GM12878 (cell line): ENCODE measurements around the gene VPS25. TPM values are rescaled to one million over a fixed set of nuclear protein-coding genes. Genes with fewer than 3 reads are reported as not detected.

ENCODE experiments used
- ATAC-seq: fragments of 200-7000 bp; cut with Tn5 transposase; 3 replicates; pipeline ENCODE4 v1.9.1; 2020; ENCODE audit warnings: mild to moderate bottlenecking, moderate library complexity
- BruUV-seq: library from RNA; stranded (reverse); fragments of 400-500 nt; replicated peaks from 2 replicates; lab custom pipeline; 2021; lab: Mats Ljungman, UMichigan
- CTCF ChIA-PET: fragments of 300-600 bp; sonication (Branson Sonifier 250); formaldehyde crosslinking; extraction: SDS; loops from one replicate; lab custom pipeline; 2021; ENCODE audit warnings: inconsistent platforms; lab: Yijun Ruan, JAX
- POLR2A ChIA-PET: fragments of 350-600 bp; formaldehyde crosslinking; extraction: SDS; loops from one replicate; lab custom pipeline; 2021; ENCODE audit warnings: inconsistent platforms; lab: Charles Lee
- RAD21 ChIA-PET: fragments of 300-600 bp; sonication (Branson Sonifier 250); formaldehyde crosslinking; loops from one replicate; lab custom pipeline; 2023; ENCODE audit warnings: antibody characterized with exemption; ENCODE audit not compliant: unreplicated experiment; lab: Charles Lee
- SMC1A ChIA-PET: fragments of 300-600 bp; sonication (Branson Sonifier 250); formaldehyde crosslinking; loops from one replicate; lab custom pipeline; 2023; ENCODE audit not compliant: unreplicated experiment, uncharacterized antibody; lab: Charles Lee
- DNase-seq: peaks from one replicate; pipeline ENCODE4 v3.0.0-alpha.2; 2011; ENCODE audit warnings: low read depth, low spot score
- FAIRE-seq: peaks from 3 replicates; lab custom pipeline; 2011; peaks lifted over from hg19 to GRCh38; lab: Jason Lieb, UNC
- H2AFZ ChIP-seq: 2 replicates; pipeline ENCODE4 v1.6.0; 2011; ENCODE audit warnings: low read depth, low read length, control low read depth; ENCODE audit not compliant: control insufficient read depth
- H3K27ac ChIP-seq: 2 replicates; pipeline ENCODE4 v1.5.1; 2011; ENCODE audit warnings: control low read depth; ENCODE audit not compliant: control insufficient read depth, insufficient read depth
- H3K27me3 ChIP-seq, 2 experiments: replicated peaks in 1 of 2; 2 replicates each; pipeline versions ENCODE4 v1.6.0 to v1.6.1; 2011; ENCODE audit warnings: low read length in 1 of 2; ENCODE audit not compliant: control insufficient read depth in 2 of 2, insufficient read depth in 2 of 2
- H3K36me3 ChIP-seq, 2 experiments: 2 replicates each; pipeline ENCODE4 v1.5.1; 2011; ENCODE audit warnings: low read length in 1 of 2; ENCODE audit not compliant: control insufficient read depth in 2 of 2, insufficient read depth in 2 of 2
- H3K4me1 ChIP-seq: 2 replicates; pipeline ENCODE4 v1.6.1; 2011; ENCODE audit warnings: mild to moderate bottlenecking, low read length, moderate library complexity, mixed read lengths; ENCODE audit not compliant: control insufficient read depth, insufficient read depth
- H3K4me2 ChIP-seq: 2 replicates; pipeline ENCODE4 v1.6.0; 2011; ENCODE audit warnings: control low read depth; ENCODE audit not compliant: control insufficient read depth, insufficient read depth
- H3K4me3 ChIP-seq: fragments of 200-600 bp; sonication (generic); 2 replicates; pipeline ENCODE4 v1.5.1; 2016
- H3K79me2 ChIP-seq: 2 replicates; pipeline ENCODE4 v1.6.0; 2011; ENCODE audit warnings: low read length; ENCODE audit not compliant: control insufficient read depth, insufficient read depth
- H3K9ac ChIP-seq: 2 replicates; pipeline ENCODE4 v1.8.0; 2011; ENCODE audit warnings: low read length, control low read depth, mixed read lengths; ENCODE audit not compliant: control insufficient read depth, insufficient read depth
- H3K9me3 ChIP-seq: replicated peaks from 3 replicates; pipeline ENCODE4 v1.5.1; 2011; ENCODE audit warnings: mild to moderate bottlenecking, low read length; ENCODE audit not compliant: control insufficient read depth, insufficient read depth
- H4K20me1 ChIP-seq: 2 replicates; pipeline ENCODE4 v1.6.0; 2011; ENCODE audit not compliant: control insufficient read depth, insufficient read depth
- CREB1 ChIP-seq: IDR thresholded peaks from 2 replicates; pipeline ENCODE4 v1.6.1; 2012; ENCODE audit warnings: low read depth, mild to moderate bottlenecking, inconsistent platforms
- E4F1 ChIP-seq: fragments of 450-650 bp; IDR thresholded peaks from 2 replicates; pipeline ENCODE4 v1.6.1; 2018; ENCODE audit warnings: borderline replicate concordance, mild to moderate bottlenecking; ENCODE audit not compliant: partially characterized antibody
- NFIC ChIP-seq: IDR thresholded peaks from 2 replicates; pipeline ENCODE4 v1.6.1; 2012; ENCODE audit warnings: low read depth, mild to moderate bottlenecking, inconsistent platforms, low read length, moderate library complexity
- RCOR1 ChIP-seq: conservative IDR thresholded peaks from 2 replicates; pipeline ENCODE4 v1.6.1; 2012; ENCODE audit warnings: low read depth, low read length, improper control_type of control experiment
- REST ChIP-seq: IDR thresholded peaks from 2 replicates; pipeline ENCODE4 v1.6.1; 2012; ENCODE audit warnings: mild to moderate bottlenecking, low read depth, low read length
- SMAD5 ChIP-seq: IDR thresholded peaks from 2 replicates; pipeline ENCODE4 v1.6.1; 2016; ENCODE audit warnings: antibody characterized with exemption, low read depth
- SUPT20H ChIP-seq: IDR thresholded peaks from 2 replicates; pipeline ENCODE4 v1.6.1; 2011; ENCODE audit warnings: low read depth, mild to moderate bottlenecking, low read length, moderate library complexity, borderline replicate concordance; ENCODE audit not compliant: control insufficient read depth
- TAF1 ChIP-seq: IDR thresholded peaks from 2 replicates; pipeline ENCODE4 v1.6.1; 2011; ENCODE audit warnings: mild to moderate bottlenecking, low read depth, low read length, borderline replicate concordance
- YY1 ChIP-seq: IDR thresholded peaks from 2 replicates; pipeline ENCODE4 v1.6.1; 2011; ENCODE audit warnings: low read depth, mild to moderate bottlenecking, low read length
- WGBS: methylation state at CpG from one replicate; pipeline ENCODE4 v1.1.6; 2016; ENCODE audit warnings: low lambda C conversion rate; ENCODE audit not compliant: insufficient replicate concordance, insufficient coverage; ENCODE audit errors: missing lambda C conversion rate; 5-methylcytosine and 5-hydroxymethylcytosine counted together
- in situ Hi-C: fragments of 300-500 bp; cut with MboI; formaldehyde crosslinking; loops from 9 replicates; pipeline ENCODE4 v1.14.3; 2018; ENCODE audit warnings: mixed read lengths
- intact Hi-C: fragments of 100-400 bp; cut with micrococcal nuclease; formaldehyde crosslinking; loops from one replicate; pipeline ENCODE4 v1.14.2; 2022; ENCODE audit not compliant: unreplicated experiment
- polyA plus RNA-seq, 11 experiments: library from polyadenylated mRNA; depleted of rRNA in 4 of 11; unstranded in 6 of 11; stranded (reverse) in 5 of 11; fragments of >200 nt; fragmentation: Nextera tagmentation in 4 of 11; fragmentation: Illumina TruSeq in 1 of 11; extraction: Ambion mirVana in 4 of 11; extraction: Trizol in 1 of 11; gene quantifications; 1 replicate in 1 of 11; 2 replicates in 10 of 11; pipeline versions ENCODE4 v1.2.1 to v1.2.3, GENCODE V29; 2011 to 2016; ENCODE audit warnings: inconsistent platforms in 2 of 11, missing spikeins in 2 of 11, low read depth in 1 of 11
- total RNA-seq, 4 experiments: library from RNA; depleted of rRNA in 3 of 4; stranded (reverse); fragments of >200 nt in 3 of 4; fragmentation: Illumina TruSeq in 1 of 4; extraction: Trizol in 1 of 4; gene quantifications; 2 replicates each; pipeline versions ENCODE4 v1.2.1 to v1.2.3, GENCODE V29; 2013 to 2021

The VPS25 gene
- total and polyA plus RNA-seq, 10 of the 15 experiments (the other 5 are each of a cell fraction or from before 2014, with no cell fraction given): 92.7 to 185 (median 136) TPM

- TF ChIP-seq RCOR1: no peak
- no peak for TF ChIP-seq CREB1
- TF ChIP-seq E4F1: no peak
- no peak for TF ChIP-seq TAF1
- no peak for TF ChIP-seq NFIC
- TF ChIP-seq, all 136 proteins: peak for 18
These were observed 13.1 kb upstream of the VPS25 start (continued) for GRCh38 chr17:42759982-42760651.

GRCh38 chr17:42760652-42761581 lies 12.3 kb upstream of the VPS25 start, which contains the start of gene RAMP2:
TSS of gene RAMP2 (plus strand) at chr17:42761227. CDS start at chr17:42761262, 35 bp downstream.
- RAD21 ChIA-PET: interaction anchor here (0.9 to 4.6 kb wide), 12 partner anchors 11 to 207 kb away, joined by 3 to 47 read pairs (median 5); partner anchors contain the start of genes PSMC3IP and VPS25
- in situ Hi-C loops: loop anchor here (10.0 kb wide), 1 partner anchor 186 kb away; the partner anchor contains the start of gene PSMC3IP

More at GRCh38 chr17:42760652-42761581, 12.3 kb upstream of the VPS25 start, which contains the start of gene RAMP2:
- ATAC-seq: peak; percentile 36
- ChIA-PET SMC1A (interaction anchor here (0.6 to 5.9 kb wide), 13 partner anchors 11 to 182 kb away, joined by 3 to 71 read pairs (median 5); partner anchors contain the start of genes PSMC3IP, RETREG3, TUBG1 and VPS25), POLR2A (interaction anchor here (0.5 to 1.5 kb wide), 11 partner anchors 10 to 237 kb away, joined by 3 to 11 read pairs (median 3); partner anchors contain the start of genes MLX, PSMC3IP, RPL27 and VPS25), CTCF (interaction anchor here (0.8 to 8.1 kb wide), 12 partner anchors 12 to 183 kb away, joined by 3 to 164 read pairs (median 4); partner anchors contain the start of genes BECN1, PSMC3IP and VPS25)
- Histone ChIP-seq H3K4me2 (peak within 1 kb of the TSS; percentile 59), H3K36me3 (no peaks in the 10 kb centered on the region), H3K27me3 (no peaks in the 10 kb centered on the region), H3K4me1 (peaks cover 17% of the 10 kb centered on the region), H3K79me2 (no peaks in the 10 kb centered on the region), H3K9me3 (no peaks in the 10 kb centered on the region), H4K20me1 (no peaks in the 10 kb centered on the region), H3K4me3 (peak within 1 kb of the TSS; percentile 37; the same call in 1 of the 2 replicates), H2AFZ (peak within 1 kb of the TSS; percentile 41), H3K27ac (no peak within 1 kb of the TSS), H3K9ac (no peak within 1 kb of the TSS)
- BruUV-seq: no TSS peak
- WGBS: 20% methylated on average over 56 of the region's 92 CpGs
- DNase-seq: no peak
- intact Hi-C loops: loop anchor here (5.0 kb wide), 2 partner anchors 79 to 214 kb away; partner anchors contain the start of genes CCR10 and CNTNAP1
- TF ChIP-seq REST (peak; percentile 66; the same call in 1 of the 2 replicates), SMAD5 (no peak), YY1 (no peak), SUPT20H (no peak)
- no peak for FAIRE-seq
